CD14-positive monocyte (primary cell): ENCODE results near the gene RIMS1. TPM values are rescaled to one million over a fixed set of nuclear protein-coding genes. Genes with fewer than 3 reads are reported as not detected.

Experiments used
- DNase-seq, 3 donors: peaks; one replicate each; pipeline ENCODE4 v3.0.0-alpha.2; 2011 to 2022
- H2AFZ ChIP-seq: 2 replicates; pipeline ENCODE4 v1.6.0; 2012; ENCODE audit warnings: mild to moderate bottlenecking, low read depth, low read length, inconsistent platforms; ENCODE audit not compliant: insufficient read depth, poor library complexity, severe bottlenecking
- H3K27ac ChIP-seq, 2 donors: 1 replicate in 1 of 2; 2 replicates in 1 of 2; pipeline ENCODE4 v1.5.1; 2012 to 2013; ENCODE audit warnings: low read length in 2 of 2, control low read depth in 1 of 2, inconsistent platforms in 1 of 2, low read depth in 1 of 2, mild to moderate bottlenecking in 1 of 2
- H3K27me3 ChIP-seq, 2 donors: one replicate each; pipeline versions ENCODE4 v1.6.0 to v1.6.1; 2011 to 2013; ENCODE audit warnings: low read length in 2 of 2; ENCODE audit not compliant: control insufficient read depth in 2 of 2, insufficient read depth in 2 of 2
- H3K36me3 ChIP-seq, 2 donors: replicated peaks in 1 of 2; 1 replicate in 1 of 2; 2 replicates in 1 of 2; pipeline versions ENCODE4 v1.5.1 to v1.6.1; 2012 to 2013; ENCODE audit warnings: low read length in 2 of 2, control low read depth in 1 of 2, inconsistent platforms in 1 of 2, mild to moderate bottlenecking in 1 of 2; ENCODE audit not compliant: insufficient read depth in 2 of 2, control insufficient read depth in 1 of 2
- H3K4me1 ChIP-seq, 2 donors: 1 replicate in 1 of 2; 2 replicates in 1 of 2; pipeline versions ENCODE4 v1.5.1 to v1.6.1; 2012 to 2013; ENCODE audit warnings: low read length in 2 of 2, control low read depth in 1 of 2, inconsistent platforms in 1 of 2, mild to moderate bottlenecking in 1 of 2, moderate library complexity in 1 of 2; ENCODE audit not compliant: insufficient read depth in 2 of 2, control insufficient read depth in 1 of 2
- H3K4me2 ChIP-seq: replicated peaks from 2 replicates; pipeline ENCODE3; 2012; ENCODE audit warnings: low read length, moderate library complexity, mild to moderate bottlenecking; ENCODE audit not compliant: poor library complexity, severe bottlenecking; ENCODE audit errors: extremely low read depth
- H3K4me3 ChIP-seq, 3 experiments: fragments of 200-600 bp in 1 of 3; sonication (generic) in 1 of 3; replicated peaks in 1 of 3; 1 replicate in 2 of 3; 2 replicates in 1 of 3; pipeline ENCODE4 v1.5.1; 2011 to 2013; ENCODE audit warnings: low read length in 3 of 3, mild to moderate bottlenecking in 3 of 3, control low read depth in 2 of 3, low read depth in 2 of 3, inconsistent platforms in 1 of 3, moderate library complexity in 1 of 3
- H3K79me2 ChIP-seq: 2 replicates; pipeline ENCODE4 v1.6.0; 2012; ENCODE audit warnings: mild to moderate bottlenecking, control low read depth, inconsistent platforms, low read length, moderate library complexity; ENCODE audit not compliant: insufficient read depth
- H3K9ac ChIP-seq: 2 replicates; pipeline ENCODE4 v1.6.0; 2017; ENCODE audit warnings: low read length, mild to moderate bottlenecking; ENCODE audit not compliant: insufficient read depth, poor library complexity, severe bottlenecking
- H3K9me3 ChIP-seq, 2 donors: replicated peaks in 1 of 2; 1 replicate in 1 of 2; 2 replicates in 1 of 2; pipeline versions ENCODE4 v1.5.1 to v1.6.1; 2012 to 2013; ENCODE audit warnings: low read length in 2 of 2, control low read depth in 1 of 2; ENCODE audit not compliant: control insufficient read depth in 1 of 2, insufficient read depth in 1 of 2
- H4K20me1 ChIP-seq: 2 replicates; pipeline ENCODE4 v1.6.0; 2012; ENCODE audit warnings: mild to moderate bottlenecking, low read length, control low read depth, moderate library complexity; ENCODE audit not compliant: insufficient read depth
- H3K27ac Mint-ChIP-seq, 7 donors: one replicate each; pipeline ENCODE4 v1.8.0; 2020; ENCODE audit warnings: mild to moderate bottlenecking in 7 of 7, mixed read lengths in 7 of 7, moderate library complexity in 6 of 7, inconsistent platforms in 2 of 7
- H3K27me3 Mint-ChIP-seq, 3 donors: one replicate each; pipeline ENCODE4 v1.8.0; 2021 to 2022; ENCODE audit warnings: low read depth in 3 of 3, mild to moderate bottlenecking in 3 of 3, mixed read lengths in 3 of 3, moderate library complexity in 3 of 3, inconsistent platforms in 1 of 3
- H3K36me3 Mint-ChIP-seq, 2 donors: one replicate each; pipeline ENCODE4 v1.8.0; 2020; ENCODE audit warnings: mixed read lengths in 2 of 2, inconsistent platforms in 1 of 2, mild to moderate bottlenecking in 1 of 2
- H3K4me1 Mint-ChIP-seq: one replicate; pipeline ENCODE4 v1.8.0; 2020; ENCODE audit warnings: mild to moderate bottlenecking, mixed read lengths
- H3K4me3 Mint-ChIP-seq, 2 donors: one replicate each; pipeline ENCODE4 v1.8.0; 2020; ENCODE audit warnings: mild to moderate bottlenecking in 2 of 2, mixed read lengths in 2 of 2, moderate library complexity in 1 of 2
- H3K9me3 Mint-ChIP-seq, 7 donors: one replicate each; pipeline ENCODE4 v1.8.0; 2020 to 2022; ENCODE audit warnings: mixed read lengths in 7 of 7, mild to moderate bottlenecking in 6 of 7, moderate library complexity in 6 of 7, inconsistent platforms in 2 of 7
- CTCF ChIP-seq: fragments of 200-600 bp; IDR thresholded peaks from one replicate; pipeline ENCODE4 v1.8.0; 2022; ENCODE audit warnings: antibody characterized with exemption, mild to moderate bottlenecking
- WGBS: methylation state at CpG from one replicate; pipeline ENCODE4 v1.1.5; 2013; ENCODE audit warnings: missing lambda C conversion rate; ENCODE audit not compliant: insufficient coverage; 5-methylcytosine and 5-hydroxymethylcytosine counted together
- intact Hi-C, 2 donors: fragments of 100-400 bp; cut with micrococcal nuclease; formaldehyde crosslinking; loops; one replicate each; pipeline versions ENCODE4 v1.15.0 to v1.15.1; 2023
- polyA minus RNA-seq: library from RNA; depleted of rRNA, polyadenylated mRNA; stranded (reverse); fragments of >200 nt; gene quantifications from 2 replicates; pipeline ENCODE4 v1.2.3, GENCODE V29; 2012
- polyA plus RNA-seq, 3 donors: library from polyadenylated mRNA; depleted of rRNA in 1 of 3; unstranded in 2 of 3; stranded (reverse) in 1 of 3; fragments of 300-500 nt in 2 of 3; fragments of >200 nt in 1 of 3; fragmentation: Illumina TruSeq in 2 of 3; gene quantifications; 1 replicate in 2 of 3; 2 replicates in 1 of 3; pipeline ENCODE4 v1.2.3, GENCODE V29; 2012 to 2021
- total RNA-seq, 12 experiments: library from RNA in 1 of 12; stranded (reverse) in 1 of 12; fragments of 120-200 nt in 1 of 12; gene quantifications; one replicate each; pipeline ENCODE4 v1.2.4 and lab custom pipeline; 2013 to 2026; ENCODE audit warnings: mixed read lengths in 6 of 12, inconsistent platforms in 1 of 12

RIMS1 gene, protein sequence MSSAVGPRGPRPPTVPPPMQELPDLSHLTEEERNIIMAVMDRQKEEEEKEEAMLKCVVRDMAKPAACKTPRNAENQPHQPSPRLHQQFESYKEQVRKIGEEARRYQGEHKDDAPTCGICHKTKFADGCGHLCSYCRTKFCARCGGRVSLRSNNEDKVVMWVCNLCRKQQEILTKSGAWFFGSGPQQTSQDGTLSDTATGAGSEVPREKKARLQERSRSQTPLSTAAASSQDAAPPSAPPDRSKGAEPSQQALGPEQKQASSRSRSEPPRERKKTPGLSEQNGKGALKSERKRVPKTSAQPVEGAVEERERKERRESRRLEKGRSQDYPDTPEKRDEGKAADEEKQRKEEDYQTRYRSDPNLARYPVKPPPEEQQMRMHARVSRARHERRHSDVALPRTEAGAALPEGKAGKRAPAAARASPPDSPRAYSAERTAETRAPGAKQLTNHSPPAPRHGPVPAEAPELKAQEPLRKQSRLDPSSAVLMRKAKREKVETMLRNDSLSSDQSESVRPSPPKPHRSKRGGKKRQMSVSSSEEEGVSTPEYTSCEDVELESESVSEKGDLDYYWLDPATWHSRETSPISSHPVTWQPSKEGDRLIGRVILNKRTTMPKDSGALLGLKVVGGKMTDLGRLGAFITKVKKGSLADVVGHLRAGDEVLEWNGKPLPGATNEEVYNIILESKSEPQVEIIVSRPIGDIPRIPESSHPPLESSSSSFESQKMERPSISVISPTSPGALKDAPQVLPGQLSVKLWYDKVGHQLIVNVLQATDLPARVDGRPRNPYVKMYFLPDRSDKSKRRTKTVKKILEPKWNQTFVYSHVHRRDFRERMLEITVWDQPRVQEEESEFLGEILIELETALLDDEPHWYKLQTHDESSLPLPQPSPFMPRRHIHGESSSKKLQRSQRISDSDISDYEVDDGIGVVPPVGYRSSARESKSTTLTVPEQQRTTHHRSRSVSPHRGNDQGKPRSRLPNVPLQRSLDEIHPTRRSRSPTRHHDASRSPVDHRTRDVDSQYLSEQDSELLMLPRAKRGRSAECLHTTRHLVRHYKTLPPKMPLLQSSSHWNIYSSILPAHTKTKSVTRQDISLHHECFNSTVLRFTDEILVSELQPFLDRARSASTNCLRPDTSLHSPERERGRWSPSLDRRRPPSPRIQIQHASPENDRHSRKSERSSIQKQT (N-terminal part only)
- not detected for total RNA-seq (2013)
- polyA plus RNA-seq (not detected), polyA minus RNA-seq (not detected in 2 replicates), total RNA-seq (lab: John Stamatoyannopoulos, UW) (0 to 3.9 (median 0.17) reads per million in 11 experiments)

DNA sequence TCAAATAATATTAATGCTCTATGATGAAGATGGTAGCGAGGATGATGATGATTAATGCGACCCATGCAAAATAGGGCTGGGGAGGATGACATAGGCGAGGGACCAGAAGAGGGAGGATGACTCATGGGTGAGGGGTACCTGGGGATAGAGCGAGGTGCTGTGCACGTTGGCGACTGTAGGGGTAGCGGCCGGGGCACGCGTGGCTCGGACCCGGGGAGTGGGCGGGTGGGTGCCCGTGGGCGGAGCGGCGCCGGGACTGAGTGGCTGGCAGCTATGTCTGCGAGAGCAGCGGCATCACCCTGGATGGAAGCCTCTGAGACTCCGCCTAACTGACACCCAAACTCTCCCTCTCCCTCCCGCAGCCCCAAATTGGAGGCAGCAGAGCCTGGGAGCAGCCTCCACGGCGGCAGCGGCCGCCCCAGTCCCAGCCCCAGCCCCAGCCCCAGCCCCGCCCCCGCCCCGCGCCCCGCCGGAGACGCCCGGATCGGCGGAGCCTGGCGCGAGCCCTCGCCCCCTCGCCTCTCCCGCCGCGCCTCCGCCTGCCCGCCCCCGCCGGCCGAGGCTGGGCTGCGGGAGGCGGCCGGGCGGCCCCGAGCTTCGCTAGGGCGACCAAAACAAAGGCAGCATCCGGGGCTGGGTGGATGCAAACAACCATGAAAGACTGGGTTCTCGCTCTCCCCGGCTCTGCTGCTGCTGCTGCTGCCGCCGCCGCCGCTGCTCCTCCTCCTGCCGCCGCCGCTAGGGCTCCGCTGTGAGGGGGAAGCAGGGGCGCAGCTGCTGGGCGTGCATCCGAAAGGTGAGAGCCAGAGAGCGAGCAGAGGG, at the start of gene RIMS1:
Gene RIMS1, plus strand, starts transcription at position 367 of the 822 bp plus-strand sequence. CDS start 474 bp downstream, outside the sequence.
- no peak within 1 kb of the TSS for H3K4me2 ChIP-seq
- H3K4me1 ChIP-seq, result no peaks in the 10 kb centered on the region
- intact Hi-C loops, result no loop called here
- H3K27me3 Mint-ChIP-seq, result peaks cover 25 to 46% (median 34%) of the 10 kb centered on the region in 3 donors
- DNase-seq, result no peak
- H3K4me3 ChIP-seq, result no peak within 1 kb of the TSS
- no peaks in the 10 kb centered on the region for H3K79me2 ChIP-seq
- H3K9ac ChIP-seq, result no peak within 1 kb of the TSS
- peaks cover 0 to 12% (median 4%) of the 10 kb centered on the region in 7 donors for H3K9me3 Mint-ChIP-seq
- H3K27ac Mint-ChIP-seq, result no peak within 1 kb of the TSS
- H3K4me3 Mint-ChIP-seq, result peak within 1 kb of the TSS in 1 of 2 donors; percentile 75
- H3K9me3 ChIP-seq, result peaks cover 0 to 5% of the 10 kb centered on the region in 2 donors
- H3K36me3 ChIP-seq, result no peaks in the 10 kb centered on the region
- H3K27ac ChIP-seq, result no peak within 1 kb of the TSS
- TF ChIP-seq CTCF, result no peak
- H2AFZ ChIP-seq, result no peak within 1 kb of the TSS
- H3K36me3 Mint-ChIP-seq, result peaks cover 0 to 2% of the 10 kb centered on the region in 2 donors
- H3K4me1 Mint-ChIP-seq, result no peaks in the 10 kb centered on the region
- H4K20me1 ChIP-seq, result no peaks in the 10 kb centered on the region
- peaks cover 24 to 29% of the 10 kb centered on the region in 2 donors for H3K27me3 ChIP-seq
- 3% methylated on average over 46 of the region's 70 CpGs for WGBS
